Measurements from ENCODE around the gene PHC1.

GRCh38 chr12:8987163-8987562 is 72.9 kb downstream of the PHC1 start:
- TF ChIP-seq CTCF (IDR thresholded peaks at IDR 0.05) = no peak
- TF ChIP-seq EP300 (IDR thresholded peaks at IDR 0.05) = no peak
- TF ChIP-seq POLR2A (IDR thresholded peaks at IDR 0.05) = no peak
- TF ChIP-seq POLR2AphosphoS5 (IDR thresholded peaks at IDR 0.05) = no peak
